Activated CD8-positive, alpha-beta T cell treated with anti-CD3 and anti-CD28 coated beads, Interleukin-2, amount 10 ng/mL, durations not matched to agents 7 days and 5 days (primary cell): Measurements from ENCODE around the gene PYGB. TPM values are rescaled to one million over a fixed set of nuclear protein-coding genes. Genes with fewer than 3 reads are reported as not detected.
"Not testable (repeated sequence)": the region's sequence is repeated elsewhere in the genome, so short reads cannot be mapped to it uniquely, and the experiment has no call there.

Source experiments
- ATAC-seq: fragments of 150-1000 bp; cut with Tn5 transposase; one replicate; pipeline ENCODE4 v1.10.0; 2021; ENCODE audit warnings: moderate library complexity
- CTCF ChIA-PET: fragments of 350-600 bp; sonication (Branson Sonifier 250); formaldehyde crosslinking; loops from one replicate; lab custom pipeline; 2021; ENCODE audit warnings: antibody characterized with exemption; lab: Charles Lee
- POLR2A ChIA-PET: fragments of 350-600 bp; sonication (Branson Sonifier 250); formaldehyde crosslinking; loops from one replicate; lab custom pipeline; 2021; ENCODE audit warnings: antibody characterized with exemption; lab: Charles Lee
- DNase-seq: peaks from one replicate; pipeline ENCODE4 v3.0.0-alpha.2; 2020
- H3K27ac Mint-ChIP-seq: one replicate; pipeline ENCODE4 v1.8.0; 2021; ENCODE audit warnings: mild to moderate bottlenecking, mixed read lengths
- H3K27me3 Mint-ChIP-seq: one replicate; pipeline ENCODE4 v1.8.0; 2021; ENCODE audit warnings: low read depth, mixed read lengths
- H3K36me3 Mint-ChIP-seq: one replicate; pipeline ENCODE4 v1.8.0; 2021; ENCODE audit warnings: low read depth, mixed read lengths
- H3K4me1 Mint-ChIP-seq: one replicate; pipeline ENCODE4 v1.8.0; 2021; ENCODE audit warnings: low read depth, mixed read lengths
- H3K4me3 Mint-ChIP-seq: one replicate; pipeline ENCODE4 v1.8.0; 2021; ENCODE audit warnings: mild to moderate bottlenecking, mixed read lengths
- H3K9me3 Mint-ChIP-seq: one replicate; pipeline ENCODE4 v1.8.0; 2022; ENCODE audit warnings: mixed read lengths; ENCODE audit not compliant: insufficient read depth
- total RNA-seq, 2 experiments: library from RNA; stranded (reverse); gene quantifications; one replicate each; pipeline ENCODE4 v1.2.3, GENCODE V29; 2021

Gene PYGB
- total RNA-seq, 2 experiments from 2014 or later: 33.9 TPM

- ChIA-PET CTCF (interaction anchor here (0.7 to 1.1 kb wide), 4 partner anchors 28 to 98 kb away, joined by 3 to 11 read pairs (median 3); no protein-coding TSS in a partner anchor), POLR2A (interaction anchor here (1.1 to 1.3 kb wide), 2 partner anchors 77 to 96 kb away, joined by 3 to 5 read pairs; partner anchors contain the start of gene GINS1)
- ATAC-seq (no peak), DNase-seq (no peak)
- Mint-ChIP-seq H3K4me3 (peak overlapping the region; percentile 56), H3K9me3 (no peaks in the 10 kb centered on the region), H3K4me1 (peaks cover 42% of the 10 kb centered on the region), H3K36me3 (peaks cover 10% of the 10 kb centered on the region), H3K27me3 (no peaks in the 10 kb centered on the region), H3K27ac (peak overlapping the region; percentile 91)
Measured at GRCh38 chr20:25310921-25311728, 63.2 kb downstream of the PYGB start.

DNA sequence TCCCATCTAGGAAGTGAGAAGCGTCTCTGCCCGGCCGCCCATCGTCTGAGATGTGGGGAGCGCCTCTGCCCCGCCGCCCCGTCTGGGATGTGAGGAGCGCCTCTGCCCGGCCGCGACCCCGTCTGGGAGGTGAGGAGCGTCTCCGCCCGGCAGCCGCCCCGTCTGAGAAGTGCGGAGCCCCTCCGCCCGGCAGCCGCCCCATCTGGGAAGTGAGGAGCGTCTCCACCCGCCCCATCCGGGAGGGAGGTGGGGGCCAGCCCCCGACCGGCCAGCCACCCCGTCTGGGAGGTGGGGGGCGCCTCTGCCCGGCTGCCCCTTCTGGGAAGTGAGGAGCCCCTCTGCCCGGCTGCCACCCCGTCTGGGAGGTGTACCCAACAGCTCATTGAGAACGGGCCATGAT, 64.8 kb downstream of the PYGB start:
- H3K27me3 Mint-ChIP-seq, H3K27ac Mint-ChIP-seq, H3K4me3 Mint-ChIP-seq, H3K36me3 Mint-ChIP-seq, POLR2A ChIA-PET, ATAC-seq, H3K9me3 Mint-ChIP-seq, DNase-seq, CTCF ChIA-PET: not testable (repeated sequence)
- H3K4me1 Mint-ChIP-seq: peaks cover 44% of the 10 kb centered on the region

- ChIA-PET CTCF (interaction anchor here (1.2 kb wide), 1 partner anchor 85 kb away, joined by 5 read pairs; no protein-coding TSS in a partner anchor), POLR2A (no interaction called here)
- no peak overlapping the region for H3K4me3 Mint-ChIP-seq
- DNase-seq: no peak
- H3K36me3 Mint-ChIP-seq: peaks cover 5% of the 10 kb centered on the region
- H3K4me1 Mint-ChIP-seq: peaks cover 44% of the 10 kb centered on the region
- no peaks in the 10 kb centered on the region for H3K9me3 Mint-ChIP-seq
- no peak for ATAC-seq
- H3K27me3 Mint-ChIP-seq: no peaks in the 10 kb centered on the region
- H3K27ac Mint-ChIP-seq: no peak overlapping the region
Measured at GRCh38 chr20:25313593-25313992, 65.7 kb downstream of the PYGB start.

GRCh38 chr20:25314497-25315417, 66.9 kb downstream of the PYGB start:
- peaks cover 5% of the 10 kb centered on the region for H3K36me3 Mint-ChIP-seq
- peaks cover 37% of the 10 kb centered on the region for H3K4me1 Mint-ChIP-seq
- DNase-seq (no peak), ATAC-seq (no peak)
- ChIA-PET CTCF (interaction anchor here (1.4 kb wide), 1 partner anchor 85 kb away, joined by 4 read pairs; no protein-coding TSS in a partner anchor), POLR2A (interaction anchor here (1.2 kb wide), 1 partner anchor 93 kb away, joined by 4 read pairs; the partner anchor contains the start of gene GINS1)
- H3K9me3 Mint-ChIP-seq: no peaks in the 10 kb centered on the region
- H3K27ac Mint-ChIP-seq: no peak overlapping the region
- no peaks in the 10 kb centered on the region for H3K27me3 Mint-ChIP-seq
- no peak overlapping the region for H3K4me3 Mint-ChIP-seq

GRCh38 chr20:25315418-25316210, 67.7 kb downstream of the PYGB start:
- Mint-ChIP-seq H3K4me1 (peaks cover 28% of the 10 kb centered on the region), H3K36me3 (peaks cover 7% of the 10 kb centered on the region), H3K27me3 (no peaks in the 10 kb centered on the region), H3K27ac (peak overlapping the region; percentile 12), H3K4me3 (no peak overlapping the region), H3K9me3 (no peaks in the 10 kb centered on the region)
- ChIA-PET POLR2A (interaction anchor here (1.2 kb wide), 1 partner anchor 92 kb away, joined by 4 read pairs; the partner anchor contains the start of gene GINS1), CTCF (interaction anchor here (1.4 kb wide), 1 partner anchor 84 kb away, joined by 4 read pairs; no protein-coding TSS in a partner anchor)
- ATAC-seq (no peak), DNase-seq (no peak)

GRCh38 chr20:25316506-25317190, 68.8 kb downstream of the PYGB start:
- H3K9me3 Mint-ChIP-seq: no peaks in the 10 kb centered on the region
- no peak overlapping the region for H3K4me3 Mint-ChIP-seq
- H3K27me3 Mint-ChIP-seq: no peaks in the 10 kb centered on the region
- peaks cover 8% of the 10 kb centered on the region for H3K36me3 Mint-ChIP-seq
- CTCF ChIA-PET: no interaction called here
- peaks cover 25% of the 10 kb centered on the region for H3K4me1 Mint-ChIP-seq
- POLR2A ChIA-PET: no interaction called here
- H3K27ac Mint-ChIP-seq: no peak overlapping the region
- DNase-seq (no peak), ATAC-seq (no peak)

GRCh38 chr20:25317351-25318075, 69.6 kb downstream of the PYGB start:
- no peaks in the 10 kb centered on the region for H3K9me3 Mint-ChIP-seq
- H3K27ac Mint-ChIP-seq: peak overlapping the region; percentile 60
- no peak overlapping the region for H3K4me3 Mint-ChIP-seq
- DNase-seq: no peak
- peaks cover 5% of the 10 kb centered on the region for H3K36me3 Mint-ChIP-seq
- no peaks in the 10 kb centered on the region for H3K27me3 Mint-ChIP-seq
- CTCF ChIA-PET: no interaction called here
- peaks cover 26% of the 10 kb centered on the region for H3K4me1 Mint-ChIP-seq
- POLR2A ChIA-PET: no interaction called here
- ATAC-seq: no peak

DNA sequence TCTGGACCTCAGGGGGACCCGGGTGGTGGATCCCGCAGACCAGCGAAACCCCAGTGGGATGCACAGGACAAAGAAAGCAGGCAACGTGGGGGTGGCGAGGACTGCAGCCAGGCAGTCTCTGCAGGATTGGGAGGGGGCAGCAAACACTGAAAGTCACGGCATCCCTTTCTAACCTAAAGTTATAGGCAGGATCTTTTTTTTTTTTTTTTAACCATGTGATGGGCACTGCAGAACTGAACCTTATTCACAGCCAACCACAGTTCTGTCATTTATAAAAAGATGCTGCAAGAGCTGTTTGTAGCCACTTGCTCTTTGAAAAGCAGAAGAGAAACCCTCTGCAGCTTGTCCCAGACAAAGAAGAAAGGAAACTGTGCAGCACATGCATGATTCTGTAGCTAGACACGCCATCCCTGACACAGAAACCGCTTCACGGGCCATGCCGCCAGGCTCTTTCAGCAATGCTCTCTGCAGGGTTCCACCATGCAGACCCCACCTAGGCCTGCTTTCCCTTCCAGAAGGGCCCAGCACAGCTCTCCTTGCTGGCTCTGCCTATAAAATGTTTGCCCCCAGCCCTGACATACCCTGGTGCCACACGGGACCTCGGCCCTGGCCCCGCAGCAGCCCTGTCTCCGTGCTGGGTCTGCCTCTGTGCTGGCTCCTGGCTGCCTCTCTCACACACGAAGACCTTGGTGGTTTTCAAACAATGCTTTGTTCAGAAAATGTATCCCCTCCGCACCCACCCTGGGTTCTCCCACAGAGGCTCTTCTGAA, 70.8 kb downstream of the PYGB start:
- Mint-ChIP-seq H3K4me1 (peaks cover 27% of the 10 kb centered on the region), H3K36me3 (peaks cover 8% of the 10 kb centered on the region), H3K27me3 (no peaks in the 10 kb centered on the region), H3K4me3 (no peak overlapping the region), H3K27ac (no peak overlapping the region), H3K9me3 (no peaks in the 10 kb centered on the region)
- no peak for DNase-seq
- ATAC-seq: no peak
- ChIA-PET POLR2A (no interaction called here), CTCF (interaction anchor here (1.2 kb wide), 1 partner anchor 80 kb away, joined by 3 read pairs; no protein-coding TSS in a partner anchor)

- H3K36me3 Mint-ChIP-seq: peaks cover 8% of the 10 kb centered on the region
- DNase-seq (no peak), ATAC-seq (no peak)
- CTCF ChIA-PET: interaction anchor here (1.2 kb wide), 1 partner anchor 80 kb away, joined by 3 read pairs; no protein-coding TSS in a partner anchor
- H3K27me3 Mint-ChIP-seq: no peaks in the 10 kb centered on the region
- peaks cover 30% of the 10 kb centered on the region for H3K4me1 Mint-ChIP-seq
- POLR2A ChIA-PET: no interaction called here
- H3K27ac Mint-ChIP-seq: no peak overlapping the region
- no peak overlapping the region for H3K4me3 Mint-ChIP-seq
- H3K9me3 Mint-ChIP-seq: no peaks in the 10 kb centered on the region
Measured at GRCh38 chr20:25319241-25320034, 71.6 kb downstream of the PYGB start.
